ENCODE data around the gene STAMBPL1. TPM values are rescaled to one million over a fixed set of nuclear protein-coding genes. Genes with fewer than 3 reads are reported as not detected.

STAMBPL1 gene
- polyA plus RNA-seq, 1 donor from 2014 or later: 21.9 TPM

DNA sequence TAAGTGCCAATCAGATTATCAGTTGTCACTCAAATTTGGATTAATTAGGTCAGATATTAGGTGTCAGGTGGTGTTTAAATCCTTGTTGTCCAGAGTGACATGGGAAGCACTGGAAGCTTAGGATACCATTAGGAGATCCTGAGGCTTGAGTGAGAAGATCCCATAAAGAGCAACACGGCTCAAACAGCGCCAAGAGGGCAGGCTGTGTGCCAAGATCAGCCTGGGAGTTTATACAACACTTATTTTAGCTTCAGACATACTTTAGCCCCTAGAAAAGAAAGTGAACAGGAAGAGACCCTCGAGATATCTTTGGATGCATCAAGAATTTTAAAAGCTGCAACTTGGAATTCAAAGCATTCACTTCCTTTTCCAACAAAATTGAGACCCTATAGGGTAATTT is 86.8 kb downstream of the STAMBPL1 start:
- Histone ChIP-seq H3K27ac (ENCODE audit: low read length) (no peak overlapping the region), H3K27me3 (ENCODE audit: insufficient read depth, low read depth, low read length) (no peaks in the 10 kb centered on the region), H2AFZ (ENCODE audit: low read depth, low read length) (no peak overlapping the region), H3K9me3 (ENCODE audit: low read length) (no peaks in the 10 kb centered on the region), H3F3A (ENCODE audit: insufficient read depth, low read length, poor library complexity, severe bottlenecking) (no peaks in the 10 kb centered on the region), H3K9ac (ENCODE audit: low read length) (no peak overlapping the region), H3K4me3 (ENCODE audit: low read length) (no peak overlapping the region), H3K4me2 (ENCODE audit: low read length) (no peak overlapping the region), H3K9me2 (ENCODE audit: insufficient read depth, low read length) (no peaks in the 10 kb centered on the region), H3K79me2 (replicated peaks; ENCODE audit: insufficient read depth, low read length) (no peaks in the 10 kb centered on the region), H3K36me3 (ENCODE audit: insufficient read depth, low read length) (no peaks in the 10 kb centered on the region), H4K20me1 (ENCODE audit: insufficient read depth) (no peaks in the 10 kb centered on the region)
- no peak for TF ChIP-seq TAF1 (IDR thresholded peaks at IDR 0.05; ENCODE audit: low read depth)
- no peak for TF ChIP-seq POLR2AphosphoS5 (IDR thresholded peaks at IDR 0.05)
- TF ChIP-seq, protein P1, sequence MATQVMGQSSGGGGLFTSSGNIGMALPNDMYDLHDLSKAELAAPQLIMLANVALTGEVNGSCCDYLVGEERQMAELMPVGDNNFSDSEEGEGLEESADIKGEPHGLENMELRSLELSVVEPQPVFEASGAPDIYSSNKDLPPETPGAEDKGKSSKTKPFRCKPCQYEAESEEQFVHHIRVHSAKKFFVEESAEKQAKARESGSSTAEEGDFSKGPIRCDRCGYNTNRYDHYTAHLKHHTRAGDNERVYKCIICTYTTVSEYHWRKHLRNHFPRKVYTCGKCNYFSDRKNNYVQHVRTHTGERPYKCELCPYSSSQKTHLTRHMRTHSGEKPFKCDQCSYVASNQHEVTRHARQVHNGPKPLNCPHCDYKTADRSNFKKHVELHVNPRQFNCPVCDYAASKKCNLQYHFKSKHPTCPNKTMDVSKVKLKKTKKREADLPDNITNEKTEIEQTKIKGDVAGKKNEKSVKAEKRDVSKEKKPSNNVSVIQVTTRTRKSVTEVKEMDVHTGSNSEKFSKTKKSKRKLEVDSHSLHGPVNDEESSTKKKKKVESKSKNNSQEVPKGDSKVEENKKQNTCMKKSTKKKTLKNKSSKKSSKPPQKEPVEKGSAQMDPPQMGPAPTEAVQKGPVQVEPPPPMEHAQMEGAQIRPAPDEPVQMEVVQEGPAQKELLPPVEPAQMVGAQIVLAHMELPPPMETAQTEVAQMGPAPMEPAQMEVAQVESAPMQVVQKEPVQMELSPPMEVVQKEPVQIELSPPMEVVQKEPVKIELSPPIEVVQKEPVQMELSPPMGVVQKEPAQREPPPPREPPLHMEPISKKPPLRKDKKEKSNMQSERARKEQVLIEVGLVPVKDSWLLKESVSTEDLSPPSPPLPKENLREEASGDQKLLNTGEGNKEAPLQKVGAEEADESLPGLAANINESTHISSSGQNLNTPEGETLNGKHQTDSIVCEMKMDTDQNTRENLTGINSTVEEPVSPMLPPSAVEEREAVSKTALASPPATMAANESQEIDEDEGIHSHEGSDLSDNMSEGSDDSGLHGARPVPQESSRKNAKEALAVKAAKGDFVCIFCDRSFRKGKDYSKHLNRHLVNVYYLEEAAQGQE (IDR thresholded peaks at IDR 0.05; ENCODE audit: borderline replicate concordance): no peak

DNA sequence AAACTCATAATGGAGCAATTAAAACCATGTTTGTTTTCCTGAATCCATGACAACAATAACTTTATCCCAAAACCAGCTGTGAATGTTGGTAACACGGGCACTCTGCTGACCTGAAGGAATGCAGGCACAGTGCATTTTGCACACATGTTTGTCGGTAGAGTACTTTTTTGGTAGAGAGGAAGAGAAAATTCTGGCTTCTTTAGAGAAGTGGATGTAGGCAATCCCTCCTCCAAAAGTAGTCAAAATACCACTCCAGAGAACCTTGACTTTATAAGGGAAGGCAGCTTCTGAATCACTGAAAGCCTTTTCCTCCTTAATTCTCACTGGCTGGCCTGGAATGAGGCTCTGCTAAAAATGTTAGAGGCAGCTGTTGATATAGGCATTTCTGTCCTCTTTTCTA is 88.3 kb downstream of the STAMBPL1 start:
- Histone ChIP-seq H3K9me3 (ENCODE audit: low read length) (no peaks in the 10 kb centered on the region), H3K4me3 (ENCODE audit: low read length) (no peak overlapping the region), H3K36me3 (ENCODE audit: insufficient read depth, low read length) (no peaks in the 10 kb centered on the region), H4K20me1 (ENCODE audit: insufficient read depth) (no peaks in the 10 kb centered on the region), H3K27ac (ENCODE audit: low read length) (no peak overlapping the region), H3K27me3 (ENCODE audit: insufficient read depth, low read depth, low read length) (no peaks in the 10 kb centered on the region), H3K4me2 (ENCODE audit: low read length) (no peak overlapping the region), H2AFZ (ENCODE audit: low read depth, low read length) (no peak overlapping the region), H3K79me2 (replicated peaks; ENCODE audit: insufficient read depth, low read length) (no peaks in the 10 kb centered on the region), H3K9ac (ENCODE audit: low read length) (no peak overlapping the region), H3K9me2 (ENCODE audit: insufficient read depth, low read length) (no peaks in the 10 kb centered on the region), H3F3A (ENCODE audit: insufficient read depth, low read length, poor library complexity, severe bottlenecking) (no peaks in the 10 kb centered on the region)
- TF ChIP-seq SMC3 (conservative IDR thresholded peaks at IDR 0.05; ENCODE audit: poor library complexity) (no peak), EZH2 (IDR thresholded peaks at IDR 0.05; ENCODE audit: borderline replicate concordance, insufficient read depth, low read length, poor library complexity, severe bottlenecking) (no peak), MXI1 (conservative IDR thresholded peaks at IDR 0.05; ENCODE audit: poor library complexity, severe bottlenecking) (no peak), EP300 (conservative IDR thresholded peaks at IDR 0.05; ENCODE audit: poor library complexity, severe bottlenecking) (no peak), TAF1 (IDR thresholded peaks at IDR 0.05; ENCODE audit: low read depth) (no peak), POLR2AphosphoS5 (IDR thresholded peaks at IDR 0.05) (no peak), RAD21 (conservative IDR thresholded peaks at IDR 0.05) (no peak)
- TF ChIP-seq, protein P2, sequence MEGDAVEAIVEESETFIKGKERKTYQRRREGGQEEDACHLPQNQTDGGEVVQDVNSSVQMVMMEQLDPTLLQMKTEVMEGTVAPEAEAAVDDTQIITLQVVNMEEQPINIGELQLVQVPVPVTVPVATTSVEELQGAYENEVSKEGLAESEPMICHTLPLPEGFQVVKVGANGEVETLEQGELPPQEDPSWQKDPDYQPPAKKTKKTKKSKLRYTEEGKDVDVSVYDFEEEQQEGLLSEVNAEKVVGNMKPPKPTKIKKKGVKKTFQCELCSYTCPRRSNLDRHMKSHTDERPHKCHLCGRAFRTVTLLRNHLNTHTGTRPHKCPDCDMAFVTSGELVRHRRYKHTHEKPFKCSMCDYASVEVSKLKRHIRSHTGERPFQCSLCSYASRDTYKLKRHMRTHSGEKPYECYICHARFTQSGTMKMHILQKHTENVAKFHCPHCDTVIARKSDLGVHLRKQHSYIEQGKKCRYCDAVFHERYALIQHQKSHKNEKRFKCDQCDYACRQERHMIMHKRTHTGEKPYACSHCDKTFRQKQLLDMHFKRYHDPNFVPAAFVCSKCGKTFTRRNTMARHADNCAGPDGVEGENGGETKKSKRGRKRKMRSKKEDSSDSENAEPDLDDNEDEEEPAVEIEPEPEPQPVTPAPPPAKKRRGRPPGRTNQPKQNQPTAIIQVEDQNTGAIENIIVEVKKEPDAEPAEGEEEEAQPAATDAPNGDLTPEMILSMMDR (IDR thresholded peaks at IDR 0.05; ENCODE audit: poor library complexity, severe bottlenecking): no peak
- TF ChIP-seq, protein P1 (IDR thresholded peaks at IDR 0.05; ENCODE audit: borderline replicate concordance): no peak

Data from neural cell (in vitro differentiated cells).